Measurements from ENCODE around the gene ABCC11.
"Not testable (repeated sequence)": the region's sequence is repeated elsewhere in the genome, so short reads cannot be mapped to it uniquely, and the experiment has no call there.

Gene ABCC11

GRCh38 chr16:48194828-48195556 lies 52.3 kb downstream of the ABCC11 start:
- DNase-seq: peak; percentile 27

- no peak for DNase-seq
Observed at GRCh38 chr16:48193846-48194245, 53.5 kb downstream of the ABCC11 start.

DNA sequence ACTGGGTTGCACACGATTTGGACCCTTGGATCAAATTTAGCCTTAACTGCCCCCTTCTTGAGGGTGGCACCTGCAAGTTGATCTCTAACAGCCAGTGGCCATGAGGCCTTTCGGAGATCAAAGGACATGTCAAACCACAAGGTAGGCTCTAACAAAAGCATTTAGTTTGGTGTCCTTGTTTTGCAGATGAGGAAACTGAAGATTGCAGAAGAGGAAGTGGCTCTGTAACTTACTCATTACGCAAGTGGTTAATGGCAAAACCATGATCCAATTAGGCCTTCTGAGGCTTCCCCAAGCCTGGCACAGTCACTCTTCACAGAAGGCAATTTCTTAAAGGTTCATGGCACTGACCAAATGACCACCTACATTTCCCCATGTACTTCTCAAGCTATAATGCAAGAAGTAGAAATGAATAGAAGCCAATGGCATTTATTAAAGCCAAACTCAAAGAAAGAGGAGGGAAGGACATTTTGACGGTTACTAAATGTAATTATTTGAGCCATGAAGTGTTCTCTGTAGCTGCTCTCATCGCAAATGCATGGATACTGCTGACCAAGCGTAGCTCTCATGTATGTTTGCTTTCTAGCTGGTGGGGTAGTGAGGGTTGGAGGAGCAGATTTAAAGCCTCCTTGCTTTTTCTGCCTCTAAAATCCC lies 58.8 kb downstream of the ABCC11 start:
- DNase-seq: no peak

- DNase-seq: no peak
Observed at GRCh38 chr16:48187779-48188178, 59.6 kb downstream of the ABCC11 start.

DNA sequence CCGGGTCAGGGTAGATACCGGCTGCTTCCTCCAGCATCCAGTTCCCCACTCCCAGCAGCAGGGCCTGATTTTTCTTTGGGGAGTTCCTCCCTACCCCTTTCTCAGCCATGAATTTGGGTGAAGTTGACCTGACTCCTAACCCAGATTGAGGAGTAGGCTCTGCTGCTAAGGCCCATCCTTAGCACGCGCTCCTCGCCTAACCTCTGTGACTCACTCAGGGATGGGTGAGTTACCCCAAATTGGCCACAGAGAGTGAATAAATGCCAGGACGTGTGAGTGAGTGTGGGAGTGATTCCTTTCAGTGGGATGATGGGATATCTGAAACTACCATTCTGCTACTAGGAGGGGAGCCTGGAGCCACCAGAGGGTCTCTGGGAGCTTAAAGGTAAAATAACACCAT lies 62.7 kb downstream of the ABCC11 start:
- no peak for DNase-seq

- peak; percentile 83 for DNase-seq
Observed at GRCh38 chr16:48182979-48183537, 64.3 kb downstream of the ABCC11 start.

DNA sequence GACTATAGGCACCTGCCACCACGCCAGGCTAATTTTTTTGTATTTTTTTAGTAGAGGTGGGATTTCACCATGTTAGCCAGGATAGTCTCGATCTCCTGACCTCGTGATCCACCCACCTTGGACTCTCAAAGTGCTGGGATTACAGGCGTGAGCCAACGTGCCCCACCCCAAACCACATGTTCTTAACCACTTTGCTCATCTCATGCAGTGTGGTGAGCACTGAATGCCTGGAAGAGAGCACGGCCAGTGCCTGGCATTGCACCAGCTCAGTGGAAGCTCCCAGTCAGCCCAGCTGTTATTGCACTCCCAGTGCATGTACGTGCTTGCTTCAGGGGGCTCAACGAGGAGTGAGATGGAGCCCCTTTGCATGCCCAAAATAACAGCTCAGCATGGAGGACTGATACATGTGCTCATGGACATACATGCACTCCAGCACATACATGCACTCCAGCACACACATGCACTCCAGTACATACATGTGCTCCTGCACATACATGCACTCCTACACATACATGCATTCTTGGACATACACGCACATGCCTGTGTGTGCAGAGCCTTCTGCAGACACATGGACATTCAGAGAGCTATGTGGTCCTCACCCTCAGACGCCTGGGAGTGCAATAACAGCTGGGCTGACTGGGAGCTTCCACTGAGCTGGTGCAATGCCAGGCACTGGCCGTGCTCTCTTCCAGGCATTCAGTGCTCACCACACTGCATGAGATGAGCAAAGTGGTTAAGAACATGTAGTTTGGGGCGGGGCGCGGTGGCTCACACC lies 65.4 kb downstream of the ABCC11 start:
- DNase-seq: not testable (repeated sequence)

DNA sequence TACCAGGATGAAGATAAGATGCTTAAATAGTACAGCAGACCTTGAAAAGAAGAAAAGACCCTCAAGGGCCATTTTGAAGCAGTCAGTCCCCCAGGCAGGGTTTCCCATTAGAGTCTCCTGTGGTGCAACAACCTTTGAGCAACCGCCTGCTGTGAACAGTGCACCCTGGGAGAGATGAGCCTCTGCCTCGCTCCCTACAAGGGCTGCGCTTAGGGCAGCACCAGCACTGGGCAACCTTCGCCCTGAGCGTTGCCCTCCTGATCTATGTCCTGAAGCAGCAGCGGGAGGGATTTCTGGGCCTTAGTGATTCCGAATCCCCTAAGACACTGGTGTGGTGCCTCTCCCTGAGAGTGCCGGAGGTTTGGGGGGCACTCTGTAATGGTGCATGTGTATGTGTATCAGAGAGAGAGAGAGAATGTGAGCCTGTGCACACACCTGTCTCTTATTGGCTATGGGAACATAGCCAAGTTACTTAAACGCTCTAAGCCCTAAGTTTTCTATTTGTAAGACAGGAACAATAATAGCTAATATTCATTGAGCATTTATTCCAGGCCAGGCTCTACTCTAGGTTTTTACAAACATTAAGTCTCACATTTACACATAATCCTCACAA lies 66.4 kb downstream of the ABCC11 start:
- no peak for DNase-seq

DNA sequence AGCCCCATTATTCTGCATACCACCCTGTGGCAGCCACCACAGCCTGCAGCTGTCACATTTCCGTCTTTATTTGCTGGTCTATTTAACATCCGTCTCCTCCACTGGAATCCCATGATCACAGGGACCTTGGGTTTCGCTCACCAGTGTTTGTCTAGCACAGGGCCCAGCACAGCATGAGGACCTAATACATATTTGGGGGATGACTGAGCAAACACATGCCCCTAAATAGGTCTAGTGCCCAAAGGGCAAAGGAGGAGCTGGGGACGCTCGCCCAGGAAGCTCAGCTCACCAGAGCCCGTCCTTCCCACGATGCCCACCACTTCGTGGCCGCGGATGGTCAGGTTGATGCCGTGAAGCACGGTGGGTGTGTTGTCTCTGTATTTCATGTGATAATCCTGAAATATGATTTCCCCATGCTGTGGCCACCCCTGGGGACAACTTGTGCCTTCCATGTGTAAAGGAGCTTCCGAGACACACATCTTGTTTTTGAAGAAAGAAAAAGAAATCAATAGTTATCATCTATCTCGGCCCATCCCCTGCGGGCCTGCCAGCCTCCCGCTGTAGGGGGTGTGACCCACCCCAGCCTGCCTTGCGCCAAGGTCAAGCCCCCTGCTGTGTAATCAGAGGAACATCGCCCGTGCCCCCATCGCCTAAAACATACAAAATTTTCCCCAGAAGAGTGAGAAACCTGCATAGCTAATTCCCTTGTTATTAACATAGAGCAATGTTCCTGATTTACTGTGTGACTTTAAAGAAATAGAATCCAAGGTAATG lies 70.5 kb downstream of the ABCC11 start:
- no peak for DNase-seq

DNA sequence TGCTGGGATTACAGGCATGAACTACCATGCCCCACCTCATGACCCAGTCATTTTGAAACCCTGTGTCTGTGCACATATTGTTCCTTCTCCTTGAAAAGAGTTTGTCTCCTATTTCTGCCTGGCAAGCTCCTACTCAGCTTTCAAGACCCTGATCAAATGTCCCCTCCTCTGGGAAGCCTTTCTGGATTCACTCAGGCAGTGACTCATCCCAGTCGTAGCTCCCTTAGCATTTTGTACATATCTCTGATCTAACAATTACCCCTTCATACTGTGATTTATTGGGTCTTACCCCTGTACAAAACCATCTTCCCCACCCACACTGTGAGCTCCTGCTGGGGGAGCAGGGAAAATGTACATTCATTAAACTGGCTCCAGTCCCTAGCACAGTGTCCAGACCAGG lies 73.5 kb downstream of the ABCC11 start:
- DNase-seq: no peak

- DNase-seq: no peak
Observed at GRCh38 chr16:48172682-48173081, 74.7 kb downstream of the ABCC11 start.

- DNase-seq: no peak
Observed at GRCh38 chr16:48169896-48170295, 77.4 kb downstream of the ABCC11 start.

DNA sequence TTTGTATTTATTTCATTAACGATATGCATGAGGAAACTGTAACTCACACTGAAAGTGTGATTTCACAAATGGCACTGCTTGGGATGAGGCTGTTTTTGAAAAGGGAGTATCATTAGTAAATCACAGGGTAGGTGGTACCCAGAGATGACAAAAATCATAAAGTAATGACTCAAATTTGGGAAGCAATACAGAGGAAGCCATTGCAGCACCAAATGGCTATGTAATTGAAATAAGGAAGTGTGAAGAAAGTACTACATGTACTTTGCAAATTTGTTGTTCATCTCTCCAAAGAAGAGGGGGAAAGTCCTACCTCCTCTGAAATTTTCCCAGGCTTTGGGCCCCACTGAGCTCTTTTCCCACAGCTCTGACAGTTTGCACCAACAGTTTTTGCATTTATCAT lies 79.3 kb downstream of the ABCC11 start:
- no peak for DNase-seq

DNA sequence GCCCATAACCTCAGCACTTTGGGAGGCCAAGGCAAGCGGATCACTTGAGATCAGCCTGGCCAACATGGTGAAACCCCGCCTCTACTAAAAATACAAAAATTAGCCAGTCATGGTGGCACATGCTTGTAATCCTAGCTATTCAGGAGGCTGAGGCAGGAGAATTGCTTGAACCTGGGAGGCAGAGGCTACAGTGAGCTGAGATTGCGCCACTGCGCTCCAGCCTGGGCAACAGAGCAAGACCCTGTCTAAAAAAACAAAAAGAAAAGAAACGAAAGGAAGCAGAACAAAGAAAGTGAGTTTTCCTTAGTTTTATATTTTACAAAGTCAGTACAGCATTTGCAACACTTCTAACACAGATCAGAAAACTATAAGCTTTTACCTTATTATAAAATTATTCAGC lies 80.7 kb downstream of the ABCC11 start:
- not testable (repeated sequence) for DNase-seq

- DNase-seq: no peak
Observed at GRCh38 chr16:48165961-48166578, 81.3 kb downstream of the ABCC11 start.

GRCh38 chr16:48164907-48165715 lies 82.2 kb downstream of the ABCC11 start:
- peak; percentile 26 for DNase-seq

- no peak for DNase-seq
Observed at GRCh38 chr16:48162839-48163410, 84.4 kb downstream of the ABCC11 start.

DNA sequence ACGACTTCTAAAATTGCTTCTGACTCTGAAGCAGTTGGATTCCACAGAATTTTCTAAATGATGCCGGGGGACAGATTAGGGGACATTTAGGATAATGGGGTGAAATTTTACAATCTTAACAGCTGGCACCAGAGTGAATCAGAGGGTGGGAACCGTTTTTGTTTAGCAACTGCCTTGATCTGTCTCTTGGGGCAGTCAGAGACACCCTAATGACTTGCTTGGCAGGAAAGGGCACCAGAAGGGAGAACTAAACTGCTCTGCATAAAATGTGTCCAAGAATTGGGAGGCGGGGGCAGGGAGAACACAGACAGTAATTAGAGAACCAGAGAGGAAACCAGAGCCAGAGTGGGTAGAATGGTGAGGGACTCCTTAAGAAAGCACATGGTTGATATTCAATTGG lies 85.4 kb downstream of the ABCC11 start:
- DNase-seq: no peak

DNA sequence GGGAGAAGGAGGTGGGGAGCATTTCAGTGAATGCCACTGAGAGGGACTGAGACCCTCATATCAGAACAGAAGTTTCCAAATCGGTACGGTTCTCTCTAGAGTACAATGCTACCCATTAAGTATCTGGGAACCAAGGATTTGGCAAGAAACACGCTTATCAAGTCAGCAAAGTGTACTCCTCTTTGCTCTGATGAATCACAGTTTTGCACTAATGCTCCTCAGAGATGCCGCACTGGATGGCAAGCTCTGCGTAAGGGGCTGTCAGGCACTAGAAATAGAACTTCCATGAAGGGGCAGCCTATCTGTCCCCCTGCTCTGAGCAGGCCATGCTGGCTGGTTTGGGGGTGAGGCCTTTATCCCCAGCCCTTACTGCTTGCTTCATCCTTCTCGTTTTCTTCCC lies 86.8 kb downstream of the ABCC11 start:
- no peak for DNase-seq

GRCh38 chr16:48158296-48158695 lies 89.0 kb downstream of the ABCC11 start:
- no peak for DNase-seq

- no peak for DNase-seq
Observed at GRCh38 chr16:48157794-48158193, 89.5 kb downstream of the ABCC11 start.
